Measurements from ENCODE around the gene MYBPC3. TPM values are rescaled to one million over a fixed set of nuclear protein-coding genes. Genes with fewer than 3 reads are reported as not detected.

The MYBPC3 gene
- total RNA-seq, 1 experiment from 2014 or later = 0.07 TPM

GRCh38 chr11:47340010-47340409 lies 12.5 kb downstream of the MYBPC3 start:
- TF ChIP-seq NFATC4 (CRISPR knock-in tag; IDR thresholded peaks at IDR 0.05) (no peak), EMX1 (CRISPR knock-in tag; IDR thresholded peaks at IDR 0.05) (no peak), TEAD1 (CRISPR knock-in tag; IDR thresholded peaks at IDR 0.05) (no peak), OVOL2 (CRISPR knock-in tag; IDR thresholded peaks at IDR 0.05; ENCODE audit: borderline replicate concordance) (no peak), ETV6 (CRISPR knock-in tag; IDR thresholded peaks at IDR 0.05) (no peak), TEAD4 (CRISPR knock-in tag; IDR thresholded peaks at IDR 0.05) (no peak), MYBL2 (CRISPR knock-in tag; IDR thresholded peaks at IDR 0.05) (no peak), SOX15 (CRISPR knock-in tag; IDR thresholded peaks at IDR 0.05) (no peak), ZNF121 (CRISPR knock-in tag; IDR thresholded peaks at IDR 0.05) (no peak), HMGA2 (CRISPR knock-in tag; IDR thresholded peaks at IDR 0.05) (no peak), ERG (CRISPR knock-in tag; IDR thresholded peaks at IDR 0.05) (no peak), FOXK1 (CRISPR knock-in tag; IDR thresholded peaks at IDR 0.05) (no peak), CREB1 (CRISPR knock-in tag; IDR thresholded peaks at IDR 0.05) (no peak), CBFB (CRISPR knock-in tag; IDR thresholded peaks at IDR 0.05; ENCODE audit: low read depth) (no peak)
- TF ChIP-seq, protein P1, sequence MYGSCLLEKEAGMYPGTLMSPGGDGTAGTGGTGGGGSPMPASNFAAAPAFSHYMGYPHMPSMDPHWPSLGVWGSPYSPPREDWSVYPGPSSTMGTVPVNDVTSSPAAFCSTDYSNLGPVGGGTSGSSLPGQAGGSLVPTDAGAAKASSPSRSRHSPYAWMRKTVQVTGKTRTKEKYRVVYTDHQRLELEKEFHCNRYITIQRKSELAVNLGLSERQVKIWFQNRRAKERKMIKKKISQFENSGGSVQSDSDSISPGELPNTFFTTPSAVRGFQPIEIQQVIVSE (CRISPR knock-in tag; IDR thresholded peaks at IDR 0.05; ENCODE audit: borderline replicate concordance) = no peak
- TF ChIP-seq, protein P2, sequence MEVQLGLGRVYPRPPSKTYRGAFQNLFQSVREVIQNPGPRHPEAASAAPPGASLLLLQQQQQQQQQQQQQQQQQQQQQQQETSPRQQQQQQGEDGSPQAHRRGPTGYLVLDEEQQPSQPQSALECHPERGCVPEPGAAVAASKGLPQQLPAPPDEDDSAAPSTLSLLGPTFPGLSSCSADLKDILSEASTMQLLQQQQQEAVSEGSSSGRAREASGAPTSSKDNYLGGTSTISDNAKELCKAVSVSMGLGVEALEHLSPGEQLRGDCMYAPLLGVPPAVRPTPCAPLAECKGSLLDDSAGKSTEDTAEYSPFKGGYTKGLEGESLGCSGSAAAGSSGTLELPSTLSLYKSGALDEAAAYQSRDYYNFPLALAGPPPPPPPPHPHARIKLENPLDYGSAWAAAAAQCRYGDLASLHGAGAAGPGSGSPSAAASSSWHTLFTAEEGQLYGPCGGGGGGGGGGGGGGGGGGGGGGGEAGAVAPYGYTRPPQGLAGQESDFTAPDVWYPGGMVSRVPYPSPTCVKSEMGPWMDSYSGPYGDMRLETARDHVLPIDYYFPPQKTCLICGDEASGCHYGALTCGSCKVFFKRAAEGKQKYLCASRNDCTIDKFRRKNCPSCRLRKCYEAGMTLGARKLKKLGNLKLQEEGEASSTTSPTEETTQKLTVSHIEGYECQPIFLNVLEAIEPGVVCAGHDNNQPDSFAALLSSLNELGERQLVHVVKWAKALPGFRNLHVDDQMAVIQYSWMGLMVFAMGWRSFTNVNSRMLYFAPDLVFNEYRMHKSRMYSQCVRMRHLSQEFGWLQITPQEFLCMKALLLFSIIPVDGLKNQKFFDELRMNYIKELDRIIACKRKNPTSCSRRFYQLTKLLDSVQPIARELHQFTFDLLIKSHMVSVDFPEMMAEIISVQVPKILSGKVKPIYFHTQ (CRISPR knock-in tag; IDR thresholded peaks at IDR 0.05) = no peak
- TF ChIP-seq, protein P3, sequence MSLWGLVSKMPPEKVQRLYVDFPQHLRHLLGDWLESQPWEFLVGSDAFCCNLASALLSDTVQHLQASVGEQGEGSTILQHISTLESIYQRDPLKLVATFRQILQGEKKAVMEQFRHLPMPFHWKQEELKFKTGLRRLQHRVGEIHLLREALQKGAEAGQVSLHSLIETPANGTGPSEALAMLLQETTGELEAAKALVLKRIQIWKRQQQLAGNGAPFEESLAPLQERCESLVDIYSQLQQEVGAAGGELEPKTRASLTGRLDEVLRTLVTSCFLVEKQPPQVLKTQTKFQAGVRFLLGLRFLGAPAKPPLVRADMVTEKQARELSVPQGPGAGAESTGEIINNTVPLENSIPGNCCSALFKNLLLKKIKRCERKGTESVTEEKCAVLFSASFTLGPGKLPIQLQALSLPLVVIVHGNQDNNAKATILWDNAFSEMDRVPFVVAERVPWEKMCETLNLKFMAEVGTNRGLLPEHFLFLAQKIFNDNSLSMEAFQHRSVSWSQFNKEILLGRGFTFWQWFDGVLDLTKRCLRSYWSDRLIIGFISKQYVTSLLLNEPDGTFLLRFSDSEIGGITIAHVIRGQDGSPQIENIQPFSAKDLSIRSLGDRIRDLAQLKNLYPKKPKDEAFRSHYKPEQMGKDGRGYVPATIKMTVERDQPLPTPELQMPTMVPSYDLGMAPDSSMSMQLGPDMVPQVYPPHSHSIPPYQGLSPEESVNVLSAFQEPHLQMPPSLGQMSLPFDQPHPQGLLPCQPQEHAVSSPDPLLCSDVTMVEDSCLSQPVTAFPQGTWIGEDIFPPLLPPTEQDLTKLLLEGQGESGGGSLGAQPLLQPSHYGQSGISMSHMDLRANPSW (CRISPR knock-in tag; conservative IDR thresholded peaks at IDR 0.05; ENCODE audit: low read depth) = no peak
- TF ChIP-seq, protein P4, sequence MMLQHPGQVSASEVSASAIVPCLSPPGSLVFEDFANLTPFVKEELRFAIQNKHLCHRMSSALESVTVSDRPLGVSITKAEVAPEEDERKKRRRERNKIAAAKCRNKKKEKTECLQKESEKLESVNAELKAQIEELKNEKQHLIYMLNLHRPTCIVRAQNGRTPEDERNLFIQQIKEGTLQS (CRISPR knock-in tag; conservative IDR thresholded peaks at IDR 0.05) = no peak
- Mint-ChIP-seq H3K4me1 (no peaks in the 10 kb centered on the region), H3K4me3 (no peak overlapping the region), H3K36me3 (no peaks in the 10 kb centered on the region), H3K9me3 (no peaks in the 10 kb centered on the region), H3K27me3 (ENCODE audit: low read depth) (no peaks in the 10 kb centered on the region), H3K27ac (no peak overlapping the region)
- CTCF ChIA-PET = no interaction called here
- DNase-seq (ENCODE audit: low spot score) (no peak), ATAC-seq (no peak)
- POLR2A ChIA-PET = no interaction called here

- Mint-ChIP-seq H3K4me3 (no peak overlapping the region), H3K36me3 (no peaks in the 10 kb centered on the region), H3K27ac (no peak overlapping the region), H3K27me3 (ENCODE audit: low read depth) (no peaks in the 10 kb centered on the region), H3K4me1 (no peaks in the 10 kb centered on the region), H3K9me3 (no peaks in the 10 kb centered on the region)
- ATAC-seq (no peak), DNase-seq (ENCODE audit: low spot score) (no peak)
- CTCF ChIA-PET = interaction anchor here (1.1 kb wide), 1 partner anchor 16 kb away, joined by 4 read pairs; no protein-coding TSS in a partner anchor
- POLR2A ChIA-PET = no interaction called here
- TF ChIP-seq, protein P5, sequence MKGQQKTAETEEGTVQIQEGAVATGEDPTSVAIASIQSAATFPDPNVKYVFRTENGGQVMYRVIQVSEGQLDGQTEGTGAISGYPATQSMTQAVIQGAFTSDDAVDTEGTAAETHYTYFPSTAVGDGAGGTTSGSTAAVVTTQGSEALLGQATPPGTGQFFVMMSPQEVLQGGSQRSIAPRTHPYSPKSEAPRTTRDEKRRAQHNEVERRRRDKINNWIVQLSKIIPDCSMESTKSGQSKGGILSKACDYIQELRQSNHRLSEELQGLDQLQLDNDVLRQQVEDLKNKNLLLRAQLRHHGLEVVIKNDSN (CRISPR knock-in tag; IDR thresholded peaks at IDR 0.05) = no peak
- no peak for TF ChIP-seq FOXP4 (CRISPR knock-in tag; IDR thresholded peaks at IDR 0.05)
- no peak for TF ChIP-seq TP53 (CRISPR knock-in tag; IDR thresholded peaks at IDR 0.05)
- no peak for TF ChIP-seq ZBTB21 (CRISPR knock-in tag; IDR thresholded peaks at IDR 0.05; ENCODE audit: borderline replicate concordance)
- TF ChIP-seq EMX1 (CRISPR knock-in tag; IDR thresholded peaks at IDR 0.05) = no peak
- TF ChIP-seq, protein P1 (CRISPR knock-in tag; IDR thresholded peaks at IDR 0.05; ENCODE audit: borderline replicate concordance) = no peak
Measured at GRCh38 chr11:47338396-47339241, 13.9 kb downstream of the MYBPC3 start.

All from WTC11 (cell line).